ENCODE measurements around the gene COQ7.

Gene COQ7

GRCh38 chr16:19115148-19116021, 48.0 kb downstream of the COQ7 start:
- no peak overlapping the region for H2AFZ ChIP-seq (ENCODE audit: low read depth, low read length, severe bottlenecking)
- H3K4me3 ChIP-seq (ENCODE audit: insufficient read depth, low read length, poor library complexity, severe bottlenecking) = no peak overlapping the region
- H3F3A ChIP-seq (ENCODE audit: insufficient read depth) = peaks cover 16% of the 10 kb centered on the region; the same call in 1 of the 2 replicates
- no peaks in the 10 kb centered on the region for H3K79me2 ChIP-seq (ENCODE audit: insufficient read depth, low read length)
- H3K9me2 ChIP-seq (replicated peaks; ENCODE audit: insufficient read depth, low read length) = no peaks in the 10 kb centered on the region
- no peak for TF ChIP-seq CTCF (IDR thresholded peaks at IDR 0.05; ENCODE audit: insufficient read depth, low read length, poor library complexity, severe bottlenecking)
- TF ChIP-seq EZH2phosphoT487 (conservative IDR thresholded peaks at IDR 0.05; ENCODE audit: low read length) = no peak
- H3K36me3 ChIP-seq (ENCODE audit: low read length) = no peaks in the 10 kb centered on the region
- H3K27ac ChIP-seq (ENCODE audit: low read depth, low read length) = no peak overlapping the region
- no peak overlapping the region for H3K4me2 ChIP-seq (ENCODE audit: low read depth, low read length, poor library complexity, severe bottlenecking)
- H3K9me3 ChIP-seq (ENCODE audit: insufficient read depth, low read length) = no peaks in the 10 kb centered on the region
- no peak overlapping the region for H3K9ac ChIP-seq (ENCODE audit: low read length)
- no peaks in the 10 kb centered on the region for H3K27me3 ChIP-seq (ENCODE audit: low read length)
- no peaks in the 10 kb centered on the region for H4K20me1 ChIP-seq (ENCODE audit: low read depth, low read length)

- Histone ChIP-seq H3K27me3 (ENCODE audit: low read length) (no peaks in the 10 kb centered on the region), H3K9me3 (ENCODE audit: insufficient read depth, low read length) (no peaks in the 10 kb centered on the region), H3F3A (ENCODE audit: insufficient read depth) (peaks cover 16% of the 10 kb centered on the region; the same call in 1 of the 2 replicates), H3K9ac (ENCODE audit: low read length) (no peak overlapping the region), H3K4me3 (ENCODE audit: insufficient read depth, low read length, poor library complexity, severe bottlenecking) (no peak overlapping the region), H3K4me2 (ENCODE audit: low read depth, low read length, poor library complexity, severe bottlenecking) (peak overlapping the region; percentile 46), H2AFZ (ENCODE audit: low read depth, low read length, severe bottlenecking) (peak overlapping the region; percentile 46), H3K9me2 (replicated peaks; ENCODE audit: insufficient read depth, low read length) (no peaks in the 10 kb centered on the region), H4K20me1 (ENCODE audit: low read depth, low read length) (no peaks in the 10 kb centered on the region), H3K79me2 (ENCODE audit: insufficient read depth, low read length) (no peaks in the 10 kb centered on the region), H3K27ac (ENCODE audit: low read depth, low read length) (0 out of 2 replicates have a peak overlapping the region, but pooled peaks have one; percentile 13), H3K36me3 (ENCODE audit: low read length) (no peaks in the 10 kb centered on the region)
- TF ChIP-seq EZH2phosphoT487 (conservative IDR thresholded peaks at IDR 0.05; ENCODE audit: low read length) (no peak), CTCF (IDR thresholded peaks at IDR 0.05; ENCODE audit: insufficient read depth, low read length, poor library complexity, severe bottlenecking) (no peak)
Measured at GRCh38 chr16:19116711-19117449, 49.5 kb downstream of the COQ7 start.

- Histone ChIP-seq H3K4me2 (ENCODE audit: low read depth, low read length, poor library complexity, severe bottlenecking) (peak overlapping the region; percentile 46), H3K27me3 (ENCODE audit: low read length) (no peaks in the 10 kb centered on the region), H4K20me1 (ENCODE audit: low read depth, low read length) (no peaks in the 10 kb centered on the region), H3K9ac (ENCODE audit: low read length) (peak overlapping the region; percentile 12; the same call in 1 of the 2 replicates), H2AFZ (ENCODE audit: low read depth, low read length, severe bottlenecking) (peak overlapping the region; percentile 52), H3K4me3 (ENCODE audit: insufficient read depth, low read length, poor library complexity, severe bottlenecking) (peak overlapping the region; percentile 0), H3K9me2 (replicated peaks; ENCODE audit: insufficient read depth, low read length) (no peaks in the 10 kb centered on the region), H3K27ac (ENCODE audit: low read depth, low read length) (no peak overlapping the region), H3K79me2 (ENCODE audit: insufficient read depth, low read length) (no peaks in the 10 kb centered on the region), H3K9me3 (ENCODE audit: insufficient read depth, low read length) (no peaks in the 10 kb centered on the region), H3F3A (ENCODE audit: insufficient read depth) (peaks cover 16% of the 10 kb centered on the region; the same call in 1 of the 2 replicates), H3K36me3 (ENCODE audit: low read length) (no peaks in the 10 kb centered on the region)
- TF ChIP-seq CTCF (IDR thresholded peaks at IDR 0.05; ENCODE audit: insufficient read depth, low read length, poor library complexity, severe bottlenecking) (no peak), EZH2phosphoT487 (conservative IDR thresholded peaks at IDR 0.05; ENCODE audit: low read length) (no peak)
Measured at GRCh38 chr16:19118938-19119431, 51.6 kb downstream of the COQ7 start.
